Thoracic aorta (tissue), 2 donors: ENCODE results near the gene PRSS12. TPM values are rescaled to one million over a fixed set of nuclear protein-coding genes. Genes with fewer than 3 reads are reported as not detected.

Experiments
- ATAC-seq: fragments of 150-250 bp; one replicate; pipeline ENCODE4 v1.8.0; 2017; ENCODE audit warnings: low read depth; ENCODE audit not compliant: insufficient number of reproducible peaks, low FRiP score
- DNase-seq: peaks from one replicate; pipeline ENCODE4 v3.0.0-alpha.2; 2020; ENCODE audit warnings: low spot score
- H3K27ac ChIP-seq, 2 donors: fragments of 200-600 bp; sonication (generic); 1 replicate in 1 of 2; 2 replicates in 1 of 2; pipeline ENCODE4 v1.5.1; 2016; ENCODE audit warnings: mild to moderate bottlenecking in 2 of 2, moderate library complexity in 2 of 2
- H3K27me3 ChIP-seq: fragments of 200-600 bp; sonication (generic); replicated peaks from 2 replicates; pipeline ENCODE4 v1.6.0; 2016; ENCODE audit warnings: mild to moderate bottlenecking; ENCODE audit not compliant: insufficient read depth
- H3K36me3 ChIP-seq: fragments of 200-600 bp; sonication (generic); one replicate; pipeline ENCODE4 v1.5.1; 2016
- H3K4me1 ChIP-seq, 2 donors: fragments of 200-600 bp; sonication (generic); 1 replicate in 1 of 2; 2 replicates in 1 of 2; pipeline versions ENCODE4 v1.5.1 to v1.6.0; 2016; ENCODE audit warnings: low read depth in 2 of 2, mild to moderate bottlenecking in 1 of 2; ENCODE audit not compliant: control insufficient read depth in 1 of 2
- H3K4me3 ChIP-seq: fragments of 200-600 bp; sonication (generic); 2 replicates; pipeline ENCODE4 v1.5.1; 2016; ENCODE audit warnings: mild to moderate bottlenecking
- H3K9me3 ChIP-seq: fragments of 200-600 bp; sonication (generic); 2 replicates; pipeline ENCODE4 v1.5.1; 2016
- CTCF ChIP-seq: fragments of 200-600 bp; sonication (generic); IDR thresholded peaks from one replicate; pipeline ENCODE4 v1.5.1; 2019; ENCODE audit warnings: antibody characterized with exemption
- total RNA-seq, 2 donors: library from RNA; depleted of rRNA; stranded (reverse); fragments of >200 nt; gene quantifications; one replicate each; pipeline versions ENCODE4 v1.1.0 to v1.2.3, GENCODE V29; 2016

Gene PRSS12
- total RNA-seq, 2 donors from 2014 or later = 0.14 to 0.27 TPM

DNA sequence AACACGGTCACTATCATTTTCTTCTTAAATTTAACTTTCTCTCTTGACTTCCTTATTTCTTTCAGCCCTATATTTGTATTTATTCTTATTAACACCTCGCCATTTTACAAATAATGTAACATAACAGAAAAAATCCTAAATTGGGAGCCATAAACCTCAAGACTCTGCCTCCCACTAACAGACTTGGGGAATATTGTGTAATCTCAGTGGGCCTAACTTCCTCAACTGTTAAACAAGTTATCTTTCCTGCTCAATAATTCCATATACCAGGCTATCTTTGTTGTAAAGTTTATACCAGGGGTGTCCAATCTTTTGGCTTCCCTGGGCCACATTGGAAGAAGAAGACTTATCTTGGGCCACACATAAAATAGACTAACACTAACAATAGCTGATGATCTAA lies 26.2 kb downstream of the PRSS12 start:
- TF ChIP-seq CTCF = no peak
- Histone ChIP-seq H3K27me3 (no peaks in the 10 kb centered on the region), H3K4me3 (no peak overlapping the region), H3K36me3 (no peaks in the 10 kb centered on the region), H3K27ac (no peak overlapping the region), H3K4me1 (no peaks in the 10 kb centered on the region), H3K9me3 (no peaks in the 10 kb centered on the region)
- DNase-seq (no peak), ATAC-seq (no peak)

DNA sequence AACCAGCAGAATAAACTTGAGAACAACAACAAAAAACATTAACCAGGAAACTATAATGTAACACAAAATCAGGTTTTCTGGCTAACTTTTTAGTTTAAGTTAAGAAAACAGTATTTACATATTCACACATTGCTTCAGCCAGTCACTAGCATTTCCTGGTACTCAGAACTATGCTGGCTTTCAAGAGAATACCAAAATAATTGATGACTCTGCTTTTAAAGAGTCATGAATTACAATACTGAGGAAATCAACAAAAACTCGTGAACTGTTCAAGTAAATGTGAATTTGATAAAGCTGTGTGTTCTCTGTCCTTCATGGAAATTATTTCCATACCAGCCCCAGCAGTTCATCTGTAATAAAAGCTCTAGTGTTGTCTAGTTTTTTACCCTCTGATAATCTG lies 27.4 kb downstream of the PRSS12 start:
- no peak overlapping the region for H3K4me3 ChIP-seq
- no peak overlapping the region for H3K27ac ChIP-seq
- H3K27me3 ChIP-seq = no peaks in the 10 kb centered on the region
- TF ChIP-seq CTCF = no peak
- no peaks in the 10 kb centered on the region for H3K36me3 ChIP-seq
- H3K9me3 ChIP-seq = no peaks in the 10 kb centered on the region
- DNase-seq (no peak), ATAC-seq (no peak)
- no peaks in the 10 kb centered on the region for H3K4me1 ChIP-seq

GRCh38 chr4:118322831-118323502 lies 29.8 kb downstream of the PRSS12 start:
- no peaks in the 10 kb centered on the region for H3K36me3 ChIP-seq
- DNase-seq (no peak), ATAC-seq (no peak)
- no peak overlapping the region for H3K4me3 ChIP-seq
- TF ChIP-seq CTCF = no peak
- no peaks in the 10 kb centered on the region for H3K27me3 ChIP-seq
- no peaks in the 10 kb centered on the region for H3K4me1 ChIP-seq
- no peaks in the 10 kb centered on the region for H3K9me3 ChIP-seq
- no peak overlapping the region for H3K27ac ChIP-seq

- ATAC-seq = no peak
- Histone ChIP-seq H3K36me3 (no peaks in the 10 kb centered on the region), H3K27ac (no peak overlapping the region), H3K9me3 (no peaks in the 10 kb centered on the region), H3K4me3 (no peak overlapping the region), H3K4me1 (no peaks in the 10 kb centered on the region), H3K27me3 (no peaks in the 10 kb centered on the region)
- no peak for DNase-seq
- no peak for TF ChIP-seq CTCF
Observed at GRCh38 chr4:118318931-118319330, 33.9 kb downstream of the PRSS12 start.

GRCh38 chr4:118317691-118318090 lies 35.1 kb downstream of the PRSS12 start:
- H3K36me3 ChIP-seq = no peaks in the 10 kb centered on the region
- no peaks in the 10 kb centered on the region for H3K27me3 ChIP-seq
- H3K9me3 ChIP-seq = no peaks in the 10 kb centered on the region
- DNase-seq = no peak
- no peak for ATAC-seq
- no peak for TF ChIP-seq CTCF
- H3K4me1 ChIP-seq = no peaks in the 10 kb centered on the region
- H3K4me3 ChIP-seq = no peak overlapping the region
- H3K27ac ChIP-seq = no peak overlapping the region
